Fibroblast of lung (primary cell): ENCODE measurements around the gene SMG7. TPM values are rescaled to one million over a fixed set of nuclear protein-coding genes. Genes with fewer than 3 reads are reported as not detected.

ENCODE experiments used
- DNase-seq, 2 donors: peaks; one replicate each; pipeline versions ENCODE4 v3.0.0 to v3.0.0-alpha.2; 2010; ENCODE audit warnings: low read depth in 2 of 2
- H2AFZ ChIP-seq: 2 replicates; pipeline ENCODE4 v1.5.1; 2012; ENCODE audit warnings: low read length, control low read depth, inconsistent platforms
- H3K27ac ChIP-seq: 2 replicates; pipeline ENCODE4 v1.5.1; 2011; ENCODE audit warnings: low read length, control low read depth; ENCODE audit not compliant: insufficient read depth
- H3K27me3 ChIP-seq: 2 replicates; pipeline ENCODE4 v1.5.1; 2011; ENCODE audit warnings: mild to moderate bottlenecking, low read length; ENCODE audit not compliant: control insufficient read depth, insufficient read depth
- H3K36me3 ChIP-seq: 2 replicates; pipeline ENCODE4 v1.5.1; 2011; ENCODE audit warnings: low read length; ENCODE audit not compliant: control insufficient read depth, insufficient read depth
- H3K4me1 ChIP-seq: 2 replicates; pipeline ENCODE4 v1.5.1; 2011; ENCODE audit warnings: low read length; ENCODE audit not compliant: control insufficient read depth, insufficient read depth; ENCODE audit errors: extremely low read depth
- H3K4me2 ChIP-seq: 2 replicates; pipeline ENCODE4 v1.5.1; 2011; ENCODE audit warnings: low read length, control low read depth; ENCODE audit not compliant: insufficient read depth; ENCODE audit errors: extremely low read depth
- H3K4me3 ChIP-seq, 4 experiments: fragments of 200-600 bp in 1 of 4; sonication (generic) in 1 of 4; replicated peaks in 1 of 4; 2 replicates each; pipeline ENCODE4 v1.5.1; 2011 to 2016; ENCODE audit warnings: low read length in 4 of 4, low read depth in 3 of 4, mild to moderate bottlenecking in 3 of 4, control low read depth in 2 of 4, inconsistent platforms in 1 of 4, mixed read lengths in 1 of 4; ENCODE audit not compliant: insufficient read depth in 1 of 4; ENCODE audit errors: control extremely low read depth in 1 of 4
- H3K79me2 ChIP-seq: 2 replicates; pipeline ENCODE4 v1.5.1; 2012; ENCODE audit warnings: mild to moderate bottlenecking, low read length, inconsistent platforms; ENCODE audit not compliant: control insufficient read depth, insufficient read depth
- H3K9ac ChIP-seq: 2 replicates; pipeline ENCODE4 v1.5.1; 2011; ENCODE audit warnings: mild to moderate bottlenecking, low read length, control low read depth; ENCODE audit not compliant: insufficient read depth
- H3K9me3 ChIP-seq: 2 replicates; pipeline ENCODE4 v1.5.1; 2012; ENCODE audit warnings: low read depth, low read length; ENCODE audit not compliant: control insufficient read depth, insufficient read depth
- H4K20me1 ChIP-seq: 2 replicates; pipeline ENCODE4 v1.5.1; 2011; ENCODE audit warnings: low read length; ENCODE audit not compliant: control insufficient read depth, insufficient read depth; ENCODE audit errors: extremely low read depth
- CTCF ChIP-seq, 2 donors: IDR thresholded peaks in 1 of 2; conservative IDR thresholded peaks in 1 of 2; 1 replicate in 1 of 2; 2 replicates in 1 of 2; pipeline ENCODE4 v1.5.1; 2011 to 2012; ENCODE audit warnings: low read length in 2 of 2, control low read depth in 1 of 2, inconsistent platforms in 1 of 2, low read depth in 1 of 2, mild to moderate bottlenecking in 1 of 2
- EZH2 ChIP-seq: IDR thresholded peaks from 2 replicates; pipeline ENCODE4 v1.5.1; 2012; ENCODE audit warnings: low read length, control low read depth, mild to moderate bottlenecking; ENCODE audit errors: missing control alignments
- polyA plus RNA-seq, 2 donors: library from polyadenylated mRNA; depleted of rRNA in 1 of 2; stranded (reverse) in 1 of 2; unstranded in 1 of 2; fragments of >200 nt; gene quantifications; 2 replicates each; pipeline ENCODE4 v1.2.1, GENCODE V29; 2011 to 2012; ENCODE audit warnings: missing spikeins in 1 of 2
- total RNA-seq: library from RNA; depleted of rRNA; stranded (reverse); fragments of >200 nt; gene quantifications from 2 replicates; pipeline ENCODE4 v1.2.1, GENCODE V29; 2014

Gene SMG7
- total and polyA plus RNA-seq, 2 donors (not counting 1 experiment from before 2014, with no cell fraction given) = 23.1 to 30.7 TPM

GRCh38 chr1:183572721-183573120 is 100.4 kb downstream of the SMG7 start:
- no peaks in the 10 kb centered on the region for H3K79me2 ChIP-seq
- TF ChIP-seq EZH2 = no peak
- TF ChIP-seq CTCF (conservative IDR thresholded peaks at IDR 0.05 in 1 of 2, IDR thresholded peaks at IDR 0.05 in 1 of 2; ENCODE audit: low read depth in 1 of 2, low read length in 2 of 2) = no peak
- DNase-seq = no peak
- no peaks in the 10 kb centered on the region for H3K36me3 ChIP-seq
- no peaks in the 10 kb centered on the region for H4K20me1 ChIP-seq
- peaks cover 4% of the 10 kb centered on the region for H3K27me3 ChIP-seq
- no peak overlapping the region for H3K9ac ChIP-seq
- no peak overlapping the region for H2AFZ ChIP-seq
- no peaks in the 10 kb centered on the region for H3K9me3 ChIP-seq
- H3K4me3 ChIP-seq = no peak overlapping the region
- no peak overlapping the region for H3K4me2 ChIP-seq
- H3K4me1 ChIP-seq = peaks cover 4% of the 10 kb centered on the region
- no peak overlapping the region for H3K27ac ChIP-seq

- Histone ChIP-seq H3K9ac (no peak overlapping the region), H3K36me3 (no peaks in the 10 kb centered on the region)
- no peak for TF ChIP-seq CTCF (conservative IDR thresholded peaks at IDR 0.05 in 1 of 2, IDR thresholded peaks at IDR 0.05 in 1 of 2; ENCODE audit: low read depth in 1 of 2, low read length in 2 of 2)
- no peak for TF ChIP-seq EZH2
Measured at GRCh38 chr1:183575606-183576005, 103.3 kb downstream of the SMG7 start.

GRCh38 chr1:183576537-183576936 is 104.2 kb downstream of the SMG7 start:
- no peak overlapping the region for H3K4me3 ChIP-seq
- H3K4me2 ChIP-seq = no peak overlapping the region
- TF ChIP-seq EZH2 (no peak), CTCF (conservative IDR thresholded peaks at IDR 0.05 in 1 of 2, IDR thresholded peaks at IDR 0.05 in 1 of 2; ENCODE audit: low read depth in 1 of 2, low read length in 2 of 2) (no peak)
- H3K27me3 ChIP-seq = peaks cover 5% of the 10 kb centered on the region
- no peaks in the 10 kb centered on the region for H3K36me3 ChIP-seq
- H4K20me1 ChIP-seq = no peaks in the 10 kb centered on the region
- DNase-seq = no peak
- H3K9me3 ChIP-seq = no peaks in the 10 kb centered on the region
- no peaks in the 10 kb centered on the region for H3K79me2 ChIP-seq
- H3K4me1 ChIP-seq = no peaks in the 10 kb centered on the region
- H3K9ac ChIP-seq = no peak overlapping the region
- H3K27ac ChIP-seq = no peak overlapping the region
- no peak overlapping the region for H2AFZ ChIP-seq

More at GRCh38 chr1:183575606-183576005, 103.3 kb downstream of the SMG7 start:
- no peak overlapping the region for H2AFZ ChIP-seq
- no peaks in the 10 kb centered on the region for H4K20me1 ChIP-seq
- H3K27me3 ChIP-seq = peaks cover 5% of the 10 kb centered on the region
- no peaks in the 10 kb centered on the region for H3K9me3 ChIP-seq
- no peak overlapping the region for H3K4me3 ChIP-seq
- no peak overlapping the region for H3K27ac ChIP-seq
- no peaks in the 10 kb centered on the region for H3K79me2 ChIP-seq
- DNase-seq = no peak
- no peaks in the 10 kb centered on the region for H3K4me1 ChIP-seq
- H3K4me2 ChIP-seq = no peak overlapping the region
